GM19240 (cell line): Measurements from ENCODE around the gene KIF11.
"Not testable (repeated sequence)": the region's sequence is repeated elsewhere in the genome, so short reads cannot be mapped to it uniquely, and the experiment has no call there.

ENCODE experiments used
- DNase-seq: peaks from one replicate; pipeline ENCODE4 v3.0.0; 2011; ENCODE audit warnings: low spot score; ENCODE audit not compliant: insufficient read length

The KIF11 gene

GRCh38 chr10:92592761-92593618 lies at the start of gene KIF11:
Gene KIF11 (plus strand): TSS chr10:92593130. CDS start chr10:92593376, 246 bp downstream.
- peak; percentile 58 for DNase-seq

DNA sequence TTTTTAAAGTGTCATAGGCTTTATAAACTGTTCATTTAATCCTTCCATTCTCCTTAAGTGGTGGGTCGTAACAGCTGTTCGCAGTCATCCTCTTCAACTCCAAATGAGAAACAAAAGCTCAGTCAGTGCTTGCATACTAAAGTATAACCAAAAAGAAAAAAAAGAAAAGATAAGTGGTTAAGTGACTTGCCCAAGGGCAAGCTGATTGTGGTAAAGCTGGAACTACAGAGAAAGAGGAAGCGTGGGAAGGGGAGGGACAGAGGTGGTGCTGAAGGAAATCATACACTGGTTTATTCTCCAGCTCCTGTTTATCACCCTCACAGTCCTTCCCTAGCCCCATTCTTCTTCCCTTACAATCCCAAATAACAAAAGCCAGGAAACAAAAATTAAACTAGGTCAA lies 48.6 kb upstream of the KIF11 start:
- no peak for DNase-seq

- DNase-seq: no peak
Measured at GRCh38 chr10:92545556-92545955, 47.4 kb upstream of the KIF11 start.

DNA sequence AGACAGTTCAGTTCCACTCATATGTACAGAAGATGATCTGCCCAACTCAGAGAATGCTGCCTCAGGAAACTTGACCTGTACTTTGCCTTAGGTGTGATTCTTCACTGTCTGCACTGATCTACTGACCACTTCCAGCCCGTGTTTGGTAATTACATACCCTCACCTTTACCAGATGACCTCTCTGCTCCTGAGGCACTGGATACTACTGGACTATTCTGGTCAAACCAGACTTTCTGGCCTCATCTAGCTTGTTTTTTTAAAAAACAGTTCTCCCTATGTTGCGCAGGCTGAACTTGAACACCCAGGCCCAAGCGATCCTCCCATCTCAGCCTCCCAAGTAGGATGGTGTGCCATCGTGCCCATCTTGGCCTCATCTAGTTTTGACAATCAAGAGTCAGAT lies 45.3 kb upstream of the KIF11 start:
- no peak for DNase-seq

GRCh38 chr10:92550924-92551323 lies 42.0 kb upstream of the KIF11 start:
- DNase-seq: no peak

DNA sequence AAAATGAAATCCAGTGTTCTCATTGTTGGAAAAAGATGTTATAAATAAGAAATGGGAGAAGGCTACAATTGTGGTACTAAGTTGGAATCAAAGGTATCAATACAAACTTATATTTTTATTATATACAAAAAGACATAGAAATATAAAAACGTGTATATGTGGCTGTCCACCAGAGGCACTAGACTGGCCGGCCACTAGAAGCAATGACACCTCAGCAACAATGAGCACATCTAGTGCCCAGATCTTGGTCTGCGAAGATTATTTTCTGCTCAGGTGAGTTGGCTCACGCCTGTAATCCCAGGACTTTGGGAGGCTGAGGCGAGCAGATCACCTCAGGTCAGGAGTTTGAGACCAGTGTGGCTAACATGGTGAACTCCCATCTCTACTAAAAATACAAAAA lies 40.6 kb upstream of the KIF11 start:
- no peak for DNase-seq

DNA sequence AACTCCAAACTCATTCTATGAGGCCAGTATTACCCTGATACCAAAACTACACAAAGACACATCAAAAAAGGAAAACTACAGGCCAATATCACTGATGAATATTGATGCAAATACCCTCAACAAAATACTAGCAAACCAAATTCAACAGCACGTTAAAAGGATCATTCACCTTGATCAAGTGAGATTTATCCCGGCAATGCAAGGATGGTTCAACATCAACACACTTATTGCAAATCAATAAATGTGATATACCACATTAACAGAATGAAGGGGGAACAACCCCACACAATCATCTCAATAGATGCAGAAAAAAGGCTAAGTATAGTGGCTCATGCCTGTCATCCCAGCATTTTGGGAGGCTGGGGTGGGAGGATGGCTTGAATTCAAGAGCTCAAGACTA lies 39.0 kb upstream of the KIF11 start:
- no peak for DNase-seq

- DNase-seq: no peak
Measured at GRCh38 chr10:92559046-92559445, 33.9 kb upstream of the KIF11 start.

DNA sequence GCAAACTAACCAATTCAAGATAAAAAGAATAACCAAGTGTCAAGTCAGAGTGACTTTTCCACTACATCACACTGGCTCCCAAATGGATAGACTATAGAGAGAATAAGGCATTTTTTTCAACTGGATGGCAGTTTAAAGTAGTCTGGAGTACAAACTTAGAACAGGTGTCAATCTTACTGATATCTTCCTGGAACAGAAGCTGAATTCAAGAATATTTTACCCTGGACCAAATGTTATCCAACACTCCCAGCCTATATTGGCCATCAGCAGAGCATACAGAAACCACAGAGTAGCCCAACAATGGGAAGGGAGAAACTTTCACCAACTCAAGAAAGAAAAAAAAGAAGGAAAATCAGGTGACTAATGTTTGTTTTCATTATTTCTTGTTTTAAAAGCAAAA lies 30.5 kb upstream of the KIF11 start:
- DNase-seq: no peak

GRCh38 chr10:92567952-92568600 lies 24.9 kb upstream of the KIF11 start:
- DNase-seq: no peak

GRCh38 chr10:92569071-92569470 lies 23.9 kb upstream of the KIF11 start:
- DNase-seq: no peak

DNA sequence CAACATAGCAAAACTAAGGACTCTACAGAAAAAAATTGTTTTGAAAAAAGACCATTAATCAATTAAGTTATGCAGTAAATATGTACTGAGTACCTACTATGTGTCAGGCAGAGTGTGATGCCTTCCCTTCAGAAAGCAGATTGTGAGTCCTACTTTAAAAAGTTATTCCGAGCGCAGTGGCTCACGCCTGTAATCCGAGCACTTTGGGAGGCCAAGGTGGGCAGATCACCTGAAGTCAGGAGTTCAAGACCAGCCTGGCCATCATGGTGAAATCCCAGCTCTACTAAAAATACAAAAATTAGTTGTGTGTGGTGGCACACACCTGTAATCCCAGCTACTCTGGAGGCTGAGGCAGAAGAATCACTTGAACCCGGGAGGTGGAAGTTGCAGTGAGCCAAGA lies 23.3 kb upstream of the KIF11 start:
- DNase-seq: not testable (repeated sequence)

DNA sequence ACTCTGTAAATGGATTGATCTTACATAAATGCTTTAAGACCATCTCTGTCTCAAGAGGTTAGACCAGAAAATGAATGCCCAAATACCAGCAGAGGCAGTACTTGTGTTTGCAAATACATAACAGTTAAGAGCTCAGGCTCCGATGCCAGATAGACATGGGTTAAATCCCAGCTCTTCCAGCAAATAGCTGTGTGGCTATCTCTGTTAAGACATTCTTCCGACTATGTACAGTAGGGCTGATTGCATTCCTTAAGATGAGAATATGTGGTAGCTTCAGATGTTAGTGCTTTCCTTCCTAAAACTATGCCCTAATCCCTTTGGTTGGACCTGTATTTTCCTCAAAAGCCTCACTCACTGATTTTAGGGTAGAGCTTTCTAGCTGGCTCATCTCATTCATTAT lies 21.3 kb upstream of the KIF11 start:
- DNase-seq: no peak

DNA sequence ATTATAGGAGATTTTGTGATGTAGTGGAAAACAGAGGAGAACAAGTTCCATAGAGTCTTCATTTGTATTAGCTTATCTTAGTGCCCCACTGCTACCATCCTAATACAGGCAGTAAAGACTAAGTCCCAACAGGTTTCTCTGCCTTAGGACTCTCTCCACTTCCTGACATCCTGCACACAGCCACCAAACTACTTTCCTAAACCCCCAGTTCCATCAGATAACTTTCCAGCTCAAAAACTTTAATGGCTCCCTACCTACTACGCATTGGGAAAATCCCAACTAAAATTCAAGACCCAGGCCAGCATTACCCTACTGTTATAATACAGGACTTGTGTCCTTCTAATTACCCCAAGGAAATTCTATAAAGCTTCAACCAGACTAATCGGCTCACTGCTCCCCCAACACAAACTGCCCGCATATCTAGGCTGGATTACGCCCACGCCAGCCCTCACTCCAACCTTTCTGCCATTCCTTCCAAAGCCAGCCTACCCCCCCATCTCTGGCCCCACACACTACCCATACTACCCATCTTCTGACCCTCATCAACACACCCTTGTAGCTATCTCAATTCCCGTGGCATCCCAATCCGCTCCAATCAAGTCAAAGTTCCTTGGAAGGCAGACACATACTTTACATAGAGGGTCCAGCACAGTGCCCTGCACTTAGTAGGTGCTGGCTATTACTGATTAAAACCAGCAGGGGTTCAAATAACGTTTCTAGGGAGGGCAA lies 20.4 kb upstream of the KIF11 start:
- DNase-seq: no peak

GRCh38 chr10:92573091-92573797 lies 19.7 kb upstream of the KIF11 start:
- DNase-seq: no peak

DNA sequence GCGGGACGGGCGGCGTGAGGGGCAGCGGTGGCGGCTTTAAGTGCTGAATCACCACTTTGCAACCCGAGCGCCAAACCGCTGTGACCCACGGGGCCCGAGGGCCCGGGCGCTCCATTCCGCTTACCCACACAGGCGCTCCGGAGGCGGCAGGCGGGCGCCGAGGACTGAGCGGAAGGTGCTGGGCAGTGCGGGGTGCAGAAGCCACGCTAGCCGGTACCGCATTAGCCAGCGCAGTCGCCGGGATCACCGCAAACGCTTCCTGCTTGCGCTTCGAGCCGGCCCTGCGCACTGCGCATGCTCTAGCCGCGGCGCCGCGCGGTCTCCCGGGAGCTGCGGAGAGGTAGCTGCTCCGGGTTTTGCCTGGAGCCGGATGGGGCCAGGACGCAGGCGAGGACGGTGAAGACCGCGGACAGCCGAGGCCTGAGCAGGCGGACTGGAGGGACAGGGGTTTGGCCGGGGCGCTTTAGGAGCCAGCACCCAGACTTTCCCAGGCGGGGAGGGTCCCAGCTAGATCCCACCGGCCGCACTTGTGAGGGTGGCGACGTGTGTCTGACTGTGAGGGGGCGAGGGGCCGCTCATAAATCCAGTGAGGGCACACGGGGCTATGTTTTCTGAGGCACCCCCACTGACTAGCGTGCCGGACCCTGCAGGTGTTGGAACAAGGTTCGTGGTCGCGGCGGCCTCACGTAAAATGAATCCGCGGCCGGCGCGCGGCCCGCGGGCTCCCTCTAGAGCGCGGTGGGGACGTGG lies 19.0 kb upstream of the KIF11 start, which contains the start of gene IDE:
IDE (minus strand) TSS at position 296 of the 750 bp plus-strand sequence; CDS start at position 222, 74 bp downstream.
- DNase-seq: peak; percentile 65

DNA sequence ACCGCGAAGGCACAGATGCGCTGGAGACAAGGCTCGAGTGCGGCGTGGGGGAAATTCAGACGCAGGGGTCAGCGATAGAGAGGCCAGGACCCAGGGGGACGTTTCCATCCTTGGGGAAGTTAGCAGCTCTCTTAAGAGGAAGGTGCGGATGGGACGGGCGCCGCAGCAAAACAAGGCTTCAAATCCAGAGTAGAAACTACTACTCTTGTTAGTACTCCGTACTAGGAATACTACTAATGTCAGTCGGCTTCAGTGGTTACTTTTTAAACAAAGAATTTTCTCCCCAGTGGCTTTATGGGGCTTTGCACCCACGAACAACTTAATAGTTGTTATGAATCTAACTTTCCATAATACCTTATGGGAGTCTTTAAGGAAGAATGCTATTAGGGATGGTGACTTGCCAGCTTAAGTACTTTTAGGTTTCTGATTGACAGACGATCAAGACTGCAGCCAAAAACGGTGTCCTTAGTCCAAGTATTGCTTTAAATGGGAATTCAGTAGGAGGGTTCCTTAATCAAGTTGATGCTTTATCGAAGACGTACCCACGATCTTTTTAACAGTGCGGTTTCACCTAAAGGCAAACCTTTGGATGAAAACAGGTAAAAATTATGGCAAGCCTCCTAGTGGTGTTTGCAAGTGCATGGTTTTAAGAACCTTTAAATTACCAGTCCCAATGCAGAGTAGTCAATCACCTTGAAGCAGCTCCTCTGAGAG lies 18.2 kb upstream of the KIF11 start:
- no peak for DNase-seq

DNA sequence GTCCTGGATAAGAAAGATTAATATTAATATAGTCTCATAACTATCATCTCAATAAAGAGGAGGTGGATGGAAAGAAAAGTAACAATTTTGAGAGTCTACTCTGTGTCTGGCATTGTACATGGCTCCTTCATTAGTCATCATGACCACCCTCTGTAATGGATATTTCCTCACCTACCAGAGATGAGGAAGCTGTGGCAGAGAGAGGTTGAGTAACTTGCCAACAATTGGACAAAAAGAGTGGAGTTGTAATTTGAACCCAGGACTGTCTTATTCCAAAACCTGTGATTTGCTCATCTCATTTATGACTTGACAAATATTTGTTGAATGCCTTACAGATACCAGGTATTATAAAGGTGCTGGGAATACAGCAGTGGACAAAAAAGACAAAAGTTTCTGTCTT lies 17.0 kb upstream of the KIF11 start:
- no peak for DNase-seq

- not testable (repeated sequence) for DNase-seq
Measured at GRCh38 chr10:92582347-92582746, 10.6 kb upstream of the KIF11 start.
